Stimulated activated CD4-positive, alpha-beta T cell treated with anti-CD3 and anti-CD28 coated beads, Interleukin-1b, Interleukin-23, amount 100 ng/mL, for 1 hour (primary cell): ENCODE data around the gene PLGRKT.
"Not testable (repeated sequence)": the region's sequence is repeated elsewhere in the genome, so short reads cannot be mapped to it uniquely, and the experiment has no call there.

Experiments used
- DNase-seq, 2 donors: peaks; one replicate each; pipeline ENCODE4 v3.0.0-alpha.2; 2020; ENCODE audit warnings: low read depth in 2 of 2

Gene PLGRKT

GRCh38 chr9:5382479-5382878 is 55.2 kb downstream of the PLGRKT start:
- no peak for DNase-seq

- DNase-seq, result no peak
Observed at GRCh38 chr9:5375790-5376477, 61.8 kb downstream of the PLGRKT start.

GRCh38 chr9:5375091-5375490 is 62.6 kb downstream of the PLGRKT start:
- DNase-seq, result no peak

- no peak for DNase-seq
Observed at GRCh38 chr9:5364294-5365024, 73.3 kb downstream of the PLGRKT start.

GRCh38 chr9:5361326-5362010 is 76.3 kb downstream of the PLGRKT start:
- no peak for DNase-seq

GRCh38 chr9:5360341-5360740 is 77.4 kb downstream of the PLGRKT start:
- DNase-seq, result no peak

GRCh38 chr9:5357431-5358105 is 80.2 kb downstream of the PLGRKT start:
- DNase-seq, result no peak

GRCh38 chr9:5355817-5356216 is 81.9 kb downstream of the PLGRKT start:
- no peak for DNase-seq

- no peak for DNase-seq
Observed at GRCh38 chr9:5355226-5355625, 82.5 kb downstream of the PLGRKT start.

GRCh38 chr9:5354184-5354583 is 83.5 kb downstream of the PLGRKT start:
- no peak for DNase-seq

GRCh38 chr9:5352637-5353248 is 85.0 kb downstream of the PLGRKT start:
- no peak for DNase-seq

- DNase-seq, result not testable (repeated sequence)
Observed at GRCh38 chr9:5338992-5339981, 98.4 kb downstream of the PLGRKT start, which contains the start of gene RLN1. Gene RLN1 (minus strand): TSS chr9:5339876. CDS start chr9:5339746, 130 bp downstream.

GRCh38 chr9:5336688-5337087 is 101.0 kb downstream of the PLGRKT start:
- DNase-seq, result peak in 1 of 2 donors; percentile 4

- not testable (repeated sequence) for DNase-seq
Observed at GRCh38 chr9:5331276-5331675, 106.4 kb downstream of the PLGRKT start.

GRCh38 chr9:5326893-5327548 is 110.7 kb downstream of the PLGRKT start:
- DNase-seq, result no peak

GRCh38 chr9:5326187-5326586 is 111.5 kb downstream of the PLGRKT start:
- DNase-seq, result no peak

GRCh38 chr9:5321601-5322000 is 116.1 kb downstream of the PLGRKT start:
- DNase-seq, result not testable (repeated sequence)

- no peak for DNase-seq
Observed at GRCh38 chr9:5321058-5321457, 116.7 kb downstream of the PLGRKT start.

- DNase-seq, result not testable (repeated sequence)
Observed at GRCh38 chr9:5316406-5316805, 121.3 kb downstream of the PLGRKT start.
